ENCODE data around the gene MINAR1.
"Not testable (repeated sequence)": the region's sequence is repeated elsewhere in the genome, so short reads cannot be mapped to it uniquely, and the experiment has no call there.

MINAR1 gene, protein sequence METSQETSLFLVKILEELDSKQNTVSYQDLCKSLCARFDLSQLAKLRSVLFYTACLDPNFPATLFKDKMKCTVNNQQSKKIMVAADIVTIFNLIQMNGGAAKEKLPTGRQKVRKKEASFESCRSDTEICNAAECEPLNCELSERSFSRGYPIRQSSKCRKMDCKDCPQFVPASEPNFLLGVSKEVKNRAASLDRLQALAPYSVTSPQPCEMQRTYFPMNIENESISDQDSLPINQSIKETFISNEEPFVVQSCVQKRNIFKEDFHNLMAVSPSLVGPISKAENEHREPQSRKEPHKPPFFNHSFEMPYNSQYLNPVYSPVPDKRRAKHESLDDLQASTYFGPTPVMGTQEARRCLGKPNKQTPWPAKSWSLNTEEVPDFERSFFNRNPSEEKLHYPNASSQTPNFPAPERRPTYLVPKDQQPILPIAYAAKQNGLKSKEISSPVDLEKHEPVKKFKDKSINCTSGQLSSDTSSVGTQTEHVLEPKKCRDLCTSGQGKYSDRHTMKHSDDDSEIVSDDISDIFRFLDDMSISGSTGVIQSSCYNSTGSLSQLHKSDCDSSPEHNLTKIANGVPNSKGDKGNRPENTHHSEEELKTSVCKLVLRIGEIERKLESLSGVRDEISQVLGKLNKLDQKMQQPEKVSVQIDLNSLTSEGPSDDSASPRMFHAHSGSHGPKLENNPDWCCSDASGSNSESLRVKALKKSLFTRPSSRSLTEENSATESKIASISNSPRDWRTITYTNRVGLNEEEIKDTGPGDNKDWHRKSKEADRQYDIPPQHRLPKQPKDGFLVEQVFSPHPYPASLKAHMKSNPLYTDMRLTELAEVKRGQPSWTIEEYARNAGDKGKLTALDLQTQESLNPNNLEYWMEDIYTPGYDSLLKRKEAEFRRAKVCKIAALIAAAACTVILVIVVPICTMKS

GRCh38 chr15:79431636-79432344 is at the start of gene MINAR1:
TSS of gene MINAR1 (plus strand) at chr15:79432336. CDS start at chr15:79456148, 23,812 bp downstream.
- DNase-seq, result no peak

DNA sequence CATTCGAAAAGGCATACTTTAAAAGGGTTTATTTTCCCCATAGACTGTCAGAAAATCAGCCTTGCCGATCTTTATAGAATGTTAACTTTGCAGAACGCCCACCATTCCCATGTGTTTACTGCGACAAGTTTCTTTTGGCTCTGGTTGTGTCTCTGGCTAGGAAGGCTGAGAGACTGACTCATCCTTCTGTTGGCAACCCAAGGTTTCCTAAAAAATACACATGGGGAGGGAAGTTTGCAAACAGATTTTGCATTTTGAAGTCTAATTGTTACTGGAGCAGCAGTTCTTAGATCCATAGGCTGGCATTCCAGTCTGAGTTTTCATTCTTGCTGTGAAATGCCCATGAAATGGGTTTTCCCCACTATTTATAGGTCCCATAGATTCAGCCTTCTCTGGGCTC is 37.9 kb upstream of the MINAR1 start:
- no peak for DNase-seq

DNA sequence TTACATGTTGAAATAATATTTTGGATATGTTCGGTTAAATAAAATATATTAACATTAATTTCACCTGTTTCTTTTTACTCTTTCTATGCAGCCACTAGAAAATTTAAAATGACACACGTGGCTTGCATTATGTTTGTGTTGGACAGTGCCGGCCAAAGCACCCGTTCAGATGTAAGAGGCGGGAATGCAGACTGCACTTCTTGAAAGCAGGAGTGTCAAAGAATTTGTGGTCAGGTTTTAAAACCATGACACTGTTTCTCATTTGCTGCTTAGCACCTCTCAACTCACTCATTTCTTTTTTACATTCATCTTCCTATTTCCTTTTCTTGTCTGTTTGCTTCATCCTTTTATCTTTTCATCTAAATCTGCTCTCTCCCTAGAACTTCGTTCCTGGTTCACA is 35.3 kb upstream of the MINAR1 start:
- DNase-seq, result no peak

GRCh38 chr15:79397269-79397910 is 34.7 kb upstream of the MINAR1 start:
- DNase-seq, result no peak

GRCh38 chr15:79399606-79400005 is 32.5 kb upstream of the MINAR1 start:
- no peak for DNase-seq

- DNase-seq, result no peak
Observed at GRCh38 chr15:79400650-79401049, 31.5 kb upstream of the MINAR1 start.

- DNase-seq, result no peak
Observed at GRCh38 chr15:79401301-79401700, 30.8 kb upstream of the MINAR1 start.

DNA sequence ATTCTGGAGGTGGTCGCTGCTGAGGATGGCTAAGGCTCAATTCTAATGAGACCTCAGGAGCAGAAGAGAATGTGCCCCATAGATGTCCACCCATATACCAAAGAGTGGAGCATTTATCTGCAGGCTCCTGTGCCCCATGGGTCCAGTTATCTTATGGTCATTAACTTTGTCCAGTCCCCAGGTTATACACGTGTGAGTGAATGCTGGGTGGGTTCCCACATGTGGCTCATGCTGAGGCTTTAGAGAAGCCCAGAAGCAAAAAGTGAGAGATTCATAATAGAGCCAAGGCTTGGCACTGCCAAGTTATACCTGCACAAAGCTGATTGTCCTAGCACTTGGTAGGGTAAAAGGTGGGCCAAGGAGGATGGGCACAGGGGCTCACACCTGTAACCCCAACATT is 30.0 kb upstream of the MINAR1 start:
- no peak for DNase-seq

DNA sequence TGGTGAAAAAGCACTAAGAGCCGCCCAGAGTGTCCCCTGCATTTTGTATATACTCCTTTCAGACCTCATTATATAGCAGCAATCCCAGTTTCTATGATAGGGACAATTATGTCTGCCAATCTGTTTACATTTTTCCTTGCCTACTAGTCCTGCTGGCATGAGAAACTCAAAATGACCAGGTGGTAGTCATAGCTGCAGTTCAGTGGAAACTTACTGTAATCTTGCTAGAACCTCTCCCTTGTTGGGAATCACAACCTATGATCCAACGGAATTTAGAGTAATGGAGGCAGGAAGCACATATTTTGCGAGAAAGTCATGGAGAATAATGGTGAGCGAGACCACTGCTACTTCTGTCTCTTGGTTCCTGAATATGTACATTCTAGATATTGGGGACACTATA is 28.6 kb upstream of the MINAR1 start:
- DNase-seq, result no peak

DNA sequence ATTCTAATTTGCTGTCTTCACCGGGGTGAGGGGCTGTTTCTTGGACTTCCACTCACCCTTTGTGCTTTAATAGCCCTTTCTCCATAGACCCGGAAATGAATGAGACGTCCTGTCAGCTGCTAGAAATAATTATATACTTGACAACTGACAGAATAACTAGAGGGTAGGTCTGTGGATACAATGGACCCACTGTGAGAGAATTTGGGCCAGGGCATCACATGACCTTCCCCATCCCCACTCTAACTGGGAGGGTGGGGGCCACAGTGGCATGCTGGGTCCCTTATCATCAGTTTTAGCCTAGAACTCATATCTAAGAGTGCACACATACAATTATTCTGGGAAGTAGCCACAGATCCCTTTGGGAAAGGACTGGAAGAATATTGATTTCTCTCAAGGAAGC is 25.9 kb upstream of the MINAR1 start:
- DNase-seq, result no peak

GRCh38 chr15:79408041-79408440 is 24.1 kb upstream of the MINAR1 start:
- no peak for DNase-seq

GRCh38 chr15:79410237-79410636 is 21.9 kb upstream of the MINAR1 start:
- no peak for DNase-seq

DNA sequence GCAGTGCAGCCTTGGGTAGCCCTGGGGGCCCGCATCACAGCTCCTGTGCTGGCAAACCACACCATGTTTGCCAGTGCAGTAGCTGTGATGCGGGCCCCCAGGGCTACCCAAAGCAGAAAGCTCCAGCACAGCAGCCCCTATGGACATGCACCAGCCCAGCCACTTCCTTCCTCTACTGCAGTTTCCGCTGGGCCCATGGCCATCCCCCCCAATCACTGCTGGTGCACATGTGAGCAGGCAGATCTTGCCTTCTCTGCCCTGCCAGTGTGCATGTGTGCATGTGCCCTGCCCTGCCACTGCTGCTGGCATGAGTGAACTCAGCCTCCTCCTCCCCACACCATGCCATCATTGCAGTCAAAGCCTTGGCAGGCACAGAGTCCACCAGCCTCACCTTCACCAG is 20.1 kb upstream of the MINAR1 start:
- no peak for DNase-seq

GRCh38 chr15:79412429-79412828 is 19.7 kb upstream of the MINAR1 start:
- no peak for DNase-seq

GRCh38 chr15:79416876-79417275 is 15.3 kb upstream of the MINAR1 start:
- no peak for DNase-seq

- no peak for DNase-seq
Observed at GRCh38 chr15:79418693-79419279, 13.3 kb upstream of the MINAR1 start.

- no peak for DNase-seq
Observed at GRCh38 chr15:79425591-79426295, 6.4 kb upstream of the MINAR1 start.

DNA sequence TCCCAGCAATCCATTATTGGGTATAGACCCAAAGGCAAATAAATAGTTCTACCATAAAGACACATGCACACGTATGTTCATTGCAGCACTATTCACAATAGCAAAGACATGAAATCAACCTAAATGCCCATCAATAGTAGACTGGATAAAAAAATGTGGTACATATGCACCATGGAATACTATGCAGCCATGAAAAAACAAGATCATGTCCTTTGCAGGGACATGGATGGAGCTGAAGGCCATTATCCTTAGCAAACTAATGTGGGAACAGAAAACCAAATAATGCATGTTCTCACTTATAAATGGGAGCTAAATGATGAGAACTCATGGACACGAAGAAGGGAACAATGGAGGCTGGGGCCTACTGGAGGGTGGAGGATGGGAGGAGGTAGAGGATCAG is 5.2 kb upstream of the MINAR1 start:
- not testable (repeated sequence) for DNase-seq

GRCh38 chr15:79427781-79428598 is 4.1 kb upstream of the MINAR1 start:
- no peak for DNase-seq

GRCh38 chr15:79430901-79431635 is 1.1 kb upstream of the MINAR1 start:
- no peak for DNase-seq
